ENCODE measurements around the gene TPCN2.
"Not testable (repeated sequence)": the region's sequence is repeated elsewhere in the genome, so short reads cannot be mapped to it uniquely, and the experiment has no call there.

The TPCN2 gene

DNA sequence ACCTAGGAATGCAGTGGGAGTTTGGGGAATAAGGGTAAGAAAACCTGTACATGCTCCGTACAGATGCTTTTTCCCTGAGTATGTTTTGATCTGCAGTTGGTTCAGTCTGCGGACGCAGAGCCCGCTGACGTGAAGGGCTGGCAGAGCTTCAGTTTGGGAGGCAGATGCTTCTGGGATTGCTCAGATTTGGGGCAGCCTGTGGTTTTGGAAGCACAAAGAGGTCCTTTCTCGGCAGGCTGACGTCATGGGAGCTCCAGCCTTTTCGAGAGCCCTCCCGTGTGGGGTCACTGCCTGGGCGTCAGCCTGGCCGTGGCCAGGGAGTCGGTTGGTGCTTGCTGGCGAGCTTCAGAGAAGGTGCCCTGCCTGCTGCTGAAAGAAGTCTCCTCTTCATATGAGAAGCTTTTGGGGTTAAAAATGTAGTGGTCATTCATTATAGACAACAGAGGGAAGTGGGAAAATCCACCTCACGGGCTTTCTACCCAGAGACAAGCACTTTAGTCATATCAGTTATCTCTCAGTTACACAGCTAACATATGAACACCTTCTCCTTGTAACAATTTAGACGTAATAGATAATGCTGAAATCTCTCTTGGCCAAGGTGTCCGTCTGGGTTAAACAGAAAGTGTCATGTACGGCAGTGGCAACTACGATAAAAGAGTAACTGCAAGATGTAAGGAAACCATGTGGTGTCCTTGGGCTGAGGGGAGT, 26.8 kb downstream of the TPCN2 start:
- Histone ChIP-seq H3K4me2 (ENCODE audit: low read depth, low read length, poor library complexity, severe bottlenecking) (no peak overlapping the region), H2AFZ (ENCODE audit: low read depth, low read length, severe bottlenecking) (no peak overlapping the region), H3K9me2 (replicated peaks; ENCODE audit: insufficient read depth, low read length) (no peaks in the 10 kb centered on the region), H3K9me3 (ENCODE audit: insufficient read depth, low read length) (no peaks in the 10 kb centered on the region), H3K4me3 (ENCODE audit: insufficient read depth, low read length, poor library complexity, severe bottlenecking) (no peak overlapping the region), H3K79me2 (ENCODE audit: insufficient read depth, low read length) (no peaks in the 10 kb centered on the region), H4K20me1 (ENCODE audit: low read depth, low read length) (no peaks in the 10 kb centered on the region), H3F3A (ENCODE audit: insufficient read depth) (no peaks in the 10 kb centered on the region), H3K9ac (ENCODE audit: low read length) (no peak overlapping the region), H3K27ac (ENCODE audit: low read depth, low read length) (no peak overlapping the region), H3K27me3 (ENCODE audit: low read length) (no peaks in the 10 kb centered on the region), H3K36me3 (ENCODE audit: low read length) (no peaks in the 10 kb centered on the region)
- TF ChIP-seq, protein P1, sequence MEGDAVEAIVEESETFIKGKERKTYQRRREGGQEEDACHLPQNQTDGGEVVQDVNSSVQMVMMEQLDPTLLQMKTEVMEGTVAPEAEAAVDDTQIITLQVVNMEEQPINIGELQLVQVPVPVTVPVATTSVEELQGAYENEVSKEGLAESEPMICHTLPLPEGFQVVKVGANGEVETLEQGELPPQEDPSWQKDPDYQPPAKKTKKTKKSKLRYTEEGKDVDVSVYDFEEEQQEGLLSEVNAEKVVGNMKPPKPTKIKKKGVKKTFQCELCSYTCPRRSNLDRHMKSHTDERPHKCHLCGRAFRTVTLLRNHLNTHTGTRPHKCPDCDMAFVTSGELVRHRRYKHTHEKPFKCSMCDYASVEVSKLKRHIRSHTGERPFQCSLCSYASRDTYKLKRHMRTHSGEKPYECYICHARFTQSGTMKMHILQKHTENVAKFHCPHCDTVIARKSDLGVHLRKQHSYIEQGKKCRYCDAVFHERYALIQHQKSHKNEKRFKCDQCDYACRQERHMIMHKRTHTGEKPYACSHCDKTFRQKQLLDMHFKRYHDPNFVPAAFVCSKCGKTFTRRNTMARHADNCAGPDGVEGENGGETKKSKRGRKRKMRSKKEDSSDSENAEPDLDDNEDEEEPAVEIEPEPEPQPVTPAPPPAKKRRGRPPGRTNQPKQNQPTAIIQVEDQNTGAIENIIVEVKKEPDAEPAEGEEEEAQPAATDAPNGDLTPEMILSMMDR (IDR thresholded peaks at IDR 0.05; ENCODE audit: insufficient read depth, low read length, poor library complexity, severe bottlenecking), result no peak
- no peak for TF ChIP-seq EZH2phosphoT487 (conservative IDR thresholded peaks at IDR 0.05; ENCODE audit: low read length)

- Histone ChIP-seq H3K9ac (ENCODE audit: low read length) (no peak overlapping the region), H3K27me3 (ENCODE audit: low read length) (no peaks in the 10 kb centered on the region), H3K4me3 (ENCODE audit: insufficient read depth, low read length, poor library complexity, severe bottlenecking) (no peak overlapping the region), H4K20me1 (ENCODE audit: low read depth, low read length) (no peaks in the 10 kb centered on the region), H3K9me2 (replicated peaks; ENCODE audit: insufficient read depth, low read length) (no peaks in the 10 kb centered on the region), H3K27ac (ENCODE audit: low read depth, low read length) (no peak overlapping the region), H3K36me3 (ENCODE audit: low read length) (no peaks in the 10 kb centered on the region), H3K4me2 (ENCODE audit: low read depth, low read length, poor library complexity, severe bottlenecking) (no peak overlapping the region), H3F3A (ENCODE audit: insufficient read depth) (no peaks in the 10 kb centered on the region), H3K9me3 (ENCODE audit: insufficient read depth, low read length) (no peaks in the 10 kb centered on the region), H2AFZ (ENCODE audit: low read depth, low read length, severe bottlenecking) (no peak overlapping the region), H3K79me2 (ENCODE audit: insufficient read depth, low read length) (no peaks in the 10 kb centered on the region)
- no peak for TF ChIP-seq EZH2phosphoT487 (conservative IDR thresholded peaks at IDR 0.05; ENCODE audit: low read length)
- TF ChIP-seq, protein P1 (IDR thresholded peaks at IDR 0.05; ENCODE audit: insufficient read depth, low read length, poor library complexity, severe bottlenecking), result no peak
Measured at GRCh38 chr11:69076129-69076791, 27.5 kb downstream of the TPCN2 start.

DNA sequence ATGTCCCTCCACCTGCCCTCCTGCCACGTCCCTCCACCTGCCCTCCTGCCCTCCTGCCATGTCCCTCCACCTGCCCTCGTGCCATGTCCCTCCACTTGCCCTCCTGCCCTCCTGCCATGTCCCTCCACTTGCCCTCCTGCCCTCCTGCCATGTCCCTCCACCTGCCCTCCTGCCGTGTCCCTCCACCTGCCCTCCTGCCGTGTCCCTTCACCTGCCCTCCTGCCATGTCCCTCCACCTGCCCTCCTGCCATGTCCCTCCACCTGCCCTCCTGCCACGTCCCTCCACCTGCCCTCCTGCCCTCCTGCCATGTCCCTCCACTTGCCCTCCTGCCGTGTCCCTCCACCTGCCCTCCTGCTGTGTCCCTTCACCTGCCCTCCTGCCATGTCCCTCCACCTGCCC, 28.2 kb downstream of the TPCN2 start:
- not testable (repeated sequence) for H3F3A ChIP-seq (ENCODE audit: insufficient read depth); H3K4me2 ChIP-seq (ENCODE audit: low read depth, low read length, poor library complexity, severe bottlenecking); H3K9me3 ChIP-seq (ENCODE audit: insufficient read depth, low read length); H3K79me2 ChIP-seq (ENCODE audit: insufficient read depth, low read length); H4K20me1 ChIP-seq (ENCODE audit: low read depth, low read length); H3K36me3 ChIP-seq (ENCODE audit: low read length); H3K4me3 ChIP-seq (ENCODE audit: insufficient read depth, low read length, poor library complexity, severe bottlenecking); H3K27me3 ChIP-seq (ENCODE audit: low read length); H3K9me2 ChIP-seq (replicated peaks; ENCODE audit: insufficient read depth, low read length); H3K9ac ChIP-seq (ENCODE audit: low read length); H2AFZ ChIP-seq (ENCODE audit: low read depth, low read length, severe bottlenecking); H3K27ac ChIP-seq (ENCODE audit: low read depth, low read length)

GRCh38 chr11:69078508-69078907, 29.8 kb downstream of the TPCN2 start:
- no peaks in the 10 kb centered on the region for H3K79me2 ChIP-seq (ENCODE audit: insufficient read depth, low read length)
- H3K9me3 ChIP-seq (ENCODE audit: insufficient read depth, low read length), result no peaks in the 10 kb centered on the region
- H2AFZ ChIP-seq (ENCODE audit: low read depth, low read length, severe bottlenecking), result no peak overlapping the region
- H3K4me2 ChIP-seq (ENCODE audit: low read depth, low read length, poor library complexity, severe bottlenecking), result no peak overlapping the region
- H3K36me3 ChIP-seq (ENCODE audit: low read length), result no peaks in the 10 kb centered on the region
- H4K20me1 ChIP-seq (ENCODE audit: low read depth, low read length), result no peaks in the 10 kb centered on the region
- H3F3A ChIP-seq (ENCODE audit: insufficient read depth), result no peaks in the 10 kb centered on the region
- H3K27ac ChIP-seq (ENCODE audit: low read depth, low read length), result no peak overlapping the region
- H3K27me3 ChIP-seq (ENCODE audit: low read length), result no peaks in the 10 kb centered on the region
- H3K4me3 ChIP-seq (ENCODE audit: insufficient read depth, low read length, poor library complexity, severe bottlenecking), result no peak overlapping the region
- no peaks in the 10 kb centered on the region for H3K9me2 ChIP-seq (replicated peaks; ENCODE audit: insufficient read depth, low read length)
- TF ChIP-seq EZH2phosphoT487 (conservative IDR thresholded peaks at IDR 0.05; ENCODE audit: low read length), result no peak
- TF ChIP-seq, protein P1 (IDR thresholded peaks at IDR 0.05; ENCODE audit: insufficient read depth, low read length, poor library complexity, severe bottlenecking), result no peak
- H3K9ac ChIP-seq (ENCODE audit: low read length), result no peak overlapping the region

All from SU-DHL-6 (cell line).